ENCODE data around the gene MTUS2.

Gene MTUS2

GRCh38 chr13:29161676-29162075 is 341.5 kb downstream of the MTUS2 start:
- no peak overlapping the region for H2AFZ ChIP-seq (ENCODE audit: low read depth, low read length)
- H3K4me2 ChIP-seq (ENCODE audit: insufficient read depth, low read length): no peak overlapping the region
- H3K27ac ChIP-seq (ENCODE audit: low read length): 0 out of 2 replicates have a peak overlapping the region, but pooled peaks have one; percentile 39
- TF ChIP-seq CTCF (IDR thresholded peaks at IDR 0.05; ENCODE audit: borderline replicate concordance, extremely low read depth, low read length, poor library complexity, severe bottlenecking): no peak
- TF ChIP-seq EZH2 (IDR thresholded peaks at IDR 0.05; ENCODE audit: borderline replicate concordance, low read depth, low read length, severe bottlenecking): no peak
- no peaks in the 10 kb centered on the region for H3K36me3 ChIP-seq (ENCODE audit: insufficient read depth, low read length)
- no peak for DNase-seq
- ATAC-seq (ENCODE audit: insufficient read depth, low read depth): 0 out of 3 replicates have a peak, but pooled peaks have one; percentile 34
- H3K4me3 ChIP-seq (ENCODE audit: low read depth in 1 of 2, low read length in 2 of 2): no peak overlapping the region
- H3K4me1 ChIP-seq (ENCODE audit: insufficient read depth, low read length): peaks cover 19% of the 10 kb centered on the region
- H3K9ac ChIP-seq (ENCODE audit: low read depth, low read length): no peak overlapping the region
- no peaks in the 10 kb centered on the region for H3K27me3 ChIP-seq (ENCODE audit: insufficient read depth, low read length, poor library complexity)
- H3K79me2 ChIP-seq (ENCODE audit: insufficient read depth, low read length): no peaks in the 10 kb centered on the region
- H4K20me1 ChIP-seq (ENCODE audit: insufficient read depth, low read length): no peaks in the 10 kb centered on the region
- no peaks in the 10 kb centered on the region for H3K9me3 ChIP-seq (ENCODE audit: insufficient read depth, low read length, severe bottlenecking)

GRCh38 chr13:29162638-29163235 is 342.6 kb downstream of the MTUS2 start:
- Histone ChIP-seq H3K4me3 (ENCODE audit: low read depth in 1 of 2, low read length in 2 of 2) (no peak overlapping the region), H3K27me3 (ENCODE audit: insufficient read depth, low read length, poor library complexity) (no peaks in the 10 kb centered on the region), H3K9ac (ENCODE audit: low read depth, low read length) (no peak overlapping the region), H3K4me1 (ENCODE audit: insufficient read depth, low read length) (peaks cover 19% of the 10 kb centered on the region), H3K36me3 (ENCODE audit: insufficient read depth, low read length) (no peaks in the 10 kb centered on the region), H3K4me2 (ENCODE audit: insufficient read depth, low read length) (no peak overlapping the region), H4K20me1 (ENCODE audit: insufficient read depth, low read length) (no peaks in the 10 kb centered on the region), H3K79me2 (ENCODE audit: insufficient read depth, low read length) (no peaks in the 10 kb centered on the region), H3K27ac (ENCODE audit: low read length) (no peak overlapping the region), H3K9me3 (ENCODE audit: insufficient read depth, low read length, severe bottlenecking) (no peaks in the 10 kb centered on the region), H2AFZ (ENCODE audit: low read depth, low read length) (no peak overlapping the region)
- DNase-seq (no peak), ATAC-seq (ENCODE audit: insufficient read depth, low read depth) (no peak)
- TF ChIP-seq EZH2 (IDR thresholded peaks at IDR 0.05; ENCODE audit: borderline replicate concordance, low read depth, low read length, severe bottlenecking) (no peak), CTCF (IDR thresholded peaks at IDR 0.05; ENCODE audit: borderline replicate concordance, extremely low read depth, low read length, poor library complexity, severe bottlenecking) (no peak)

- H3K9me3 ChIP-seq (ENCODE audit: insufficient read depth, low read length, severe bottlenecking): no peaks in the 10 kb centered on the region
- H3K4me2 ChIP-seq (ENCODE audit: insufficient read depth, low read length): no peak overlapping the region
- H3K27me3 ChIP-seq (ENCODE audit: insufficient read depth, low read length, poor library complexity): no peaks in the 10 kb centered on the region
- no peak overlapping the region for H2AFZ ChIP-seq (ENCODE audit: low read depth, low read length)
- no peak overlapping the region for H3K27ac ChIP-seq (ENCODE audit: low read length)
- H4K20me1 ChIP-seq (ENCODE audit: insufficient read depth, low read length): no peaks in the 10 kb centered on the region
- ATAC-seq (ENCODE audit: insufficient read depth, low read depth): no peak
- H3K4me3 ChIP-seq (ENCODE audit: low read depth in 1 of 2, low read length in 2 of 2): no peak overlapping the region
- no peaks in the 10 kb centered on the region for H3K79me2 ChIP-seq (ENCODE audit: insufficient read depth, low read length)
- H3K36me3 ChIP-seq (ENCODE audit: insufficient read depth, low read length): no peaks in the 10 kb centered on the region
- peaks cover 19% of the 10 kb centered on the region for H3K4me1 ChIP-seq (ENCODE audit: insufficient read depth, low read length)
- TF ChIP-seq CTCF (IDR thresholded peaks at IDR 0.05; ENCODE audit: borderline replicate concordance, extremely low read depth, low read length, poor library complexity, severe bottlenecking) (no peak), EZH2 (IDR thresholded peaks at IDR 0.05; ENCODE audit: borderline replicate concordance, low read depth, low read length, severe bottlenecking) (no peak)
- no peak overlapping the region for H3K9ac ChIP-seq (ENCODE audit: low read depth, low read length)
- no peak for DNase-seq
Measured at GRCh38 chr13:29164116-29164515, 344.0 kb downstream of the MTUS2 start.

Measured in DND-41 (cell line).